CD4-positive, CD25-positive, alpha-beta regulatory T cell (primary cell): ENCODE results near the gene FAM227B. TPM values are rescaled to one million over a fixed set of nuclear protein-coding genes. Genes with fewer than 3 reads are reported as not detected.
"Not testable (repeated sequence)": the region's sequence is repeated elsewhere in the genome, so short reads cannot be mapped to it uniquely, and the experiment has no call there.

ENCODE experiments used
- ATAC-seq, 2 donors: fragments of 150-1000 bp; cut with Tn5 transposase; one replicate each; pipeline ENCODE4 v1.10.0; 2021; ENCODE audit warnings: low read depth in 2 of 2, moderate number of reproducible peaks in 2 of 2, moderate library complexity in 1 of 2
- DNase-seq, 3 donors: peaks; one replicate each; pipeline versions ENCODE4 v3.0.0 to v3.0.0-alpha.2; 2012 to 2022; ENCODE audit warnings: mixed read lengths in 1 of 3
- H3K27ac ChIP-seq: one replicate; pipeline ENCODE4 v1.7.0; 2013; ENCODE audit warnings: mild to moderate bottlenecking, low read length; ENCODE audit not compliant: insufficient read depth, poor library complexity, severe bottlenecking
- H3K27me3 ChIP-seq: one replicate; pipeline ENCODE4 v1.7.0; 2013; ENCODE audit warnings: low read length; ENCODE audit not compliant: control insufficient read depth, insufficient read depth
- H3K36me3 ChIP-seq: one replicate; pipeline ENCODE4 v1.7.0; 2013; ENCODE audit warnings: mild to moderate bottlenecking, low read length, moderate library complexity; ENCODE audit not compliant: control insufficient read depth, insufficient read depth
- H3K4me1 ChIP-seq: 2 replicates; pipeline ENCODE4 v1.7.0; 2013; ENCODE audit warnings: mild to moderate bottlenecking, low read length; ENCODE audit not compliant: insufficient read depth, control insufficient read depth, poor library complexity, severe bottlenecking
- H3K4me3 ChIP-seq: one replicate; pipeline ENCODE4 v1.7.0; 2013; ENCODE audit warnings: low read depth, mild to moderate bottlenecking, low read length, moderate library complexity
- H3K9me3 ChIP-seq, 2 experiments: 1 replicate in 1 of 2; 2 replicates in 1 of 2; pipeline ENCODE4 v1.7.0; 2013; ENCODE audit warnings: low read length in 2 of 2, mild to moderate bottlenecking in 1 of 2, moderate library complexity in 1 of 2; ENCODE audit not compliant: control insufficient read depth in 2 of 2
- H3K27ac Mint-ChIP-seq, 3 donors: one replicate each; pipeline ENCODE4 v1.8.0; 2020 to 2022; ENCODE audit warnings: mild to moderate bottlenecking in 3 of 3, mixed read lengths in 3 of 3, moderate library complexity in 2 of 3
- H3K27me3 Mint-ChIP-seq: one replicate; pipeline ENCODE4 v1.8.0; 2022; ENCODE audit warnings: mild to moderate bottlenecking, mixed read lengths
- H3K36me3 Mint-ChIP-seq: one replicate; pipeline ENCODE4 v1.8.0; 2020; ENCODE audit warnings: mixed read lengths
- H3K4me1 Mint-ChIP-seq, 4 donors: one replicate each; pipeline ENCODE4 v1.8.0; 2020 to 2022; ENCODE audit warnings: mixed read lengths in 4 of 4, mild to moderate bottlenecking in 1 of 4
- H3K4me3 Mint-ChIP-seq, 4 donors: one replicate each; pipeline ENCODE4 v1.8.0; 2020 to 2022; ENCODE audit warnings: mild to moderate bottlenecking in 4 of 4, mixed read lengths in 4 of 4, moderate library complexity in 3 of 4
- H3K9me3 Mint-ChIP-seq, 7 donors: one replicate each; pipeline ENCODE4 v1.8.0; 2020 to 2022; ENCODE audit warnings: mixed read lengths in 7 of 7, mild to moderate bottlenecking in 3 of 7, moderate library complexity in 2 of 7
- polyA plus RNA-seq, 4 donors: library from polyadenylated mRNA; unstranded; fragments of 300-500 nt; fragmentation: Illumina TruSeq; gene quantifications; one replicate each; pipeline ENCODE4 v1.2.3, GENCODE V29; 2021
- total RNA-seq: library from RNA; stranded (reverse); gene quantifications from one replicate; pipeline ENCODE4 v1.2.3, GENCODE V29; 2022

The FAM227B gene
- total and polyA plus RNA-seq, 5 donors from 2014 or later, result 4.5 to 18.3 (median 15.1) TPM

DNA sequence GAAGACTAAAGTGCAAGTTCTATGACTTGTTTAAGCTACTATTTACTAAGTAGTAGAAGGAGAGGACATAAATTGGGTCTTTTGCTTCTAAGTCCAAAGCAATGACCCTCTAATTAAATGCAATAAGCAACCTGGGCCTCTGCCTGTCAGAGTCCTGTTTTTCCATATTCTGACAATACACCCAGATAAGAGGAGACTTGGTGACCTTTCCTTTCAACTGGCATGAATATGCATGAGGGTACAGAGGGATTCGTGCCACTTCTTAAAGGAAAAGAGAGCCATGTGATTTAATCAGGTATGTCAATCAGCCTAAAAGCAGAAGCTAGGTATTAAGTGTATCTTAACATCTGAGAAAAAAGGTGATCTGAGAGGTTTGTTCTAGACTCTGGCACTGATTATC, 248.3 kb downstream of the FAM227B start:
- H3K4me1 Mint-ChIP-seq, result no peaks in the 10 kb centered on the region
- peak in 1 of 3 donors; percentile 1 for DNase-seq
- no peak overlapping the region for H3K4me3 Mint-ChIP-seq
- no peaks in the 10 kb centered on the region for H3K4me1 ChIP-seq
- H3K36me3 Mint-ChIP-seq, result no peaks in the 10 kb centered on the region
- H3K27ac Mint-ChIP-seq, result no peak overlapping the region
- H3K9me3 Mint-ChIP-seq, result peaks cover 0 to 4% (median 2%) of the 10 kb centered on the region in 7 donors
- no peak for ATAC-seq
- no peak overlapping the region for H3K4me3 ChIP-seq
- H3K9me3 ChIP-seq, result no peaks in the 10 kb centered on the region
- H3K36me3 ChIP-seq, result no peaks in the 10 kb centered on the region
- H3K27ac ChIP-seq, result no peak overlapping the region
- no peaks in the 10 kb centered on the region for H3K27me3 ChIP-seq
- peaks cover 10% of the 10 kb centered on the region for H3K27me3 Mint-ChIP-seq

DNA sequence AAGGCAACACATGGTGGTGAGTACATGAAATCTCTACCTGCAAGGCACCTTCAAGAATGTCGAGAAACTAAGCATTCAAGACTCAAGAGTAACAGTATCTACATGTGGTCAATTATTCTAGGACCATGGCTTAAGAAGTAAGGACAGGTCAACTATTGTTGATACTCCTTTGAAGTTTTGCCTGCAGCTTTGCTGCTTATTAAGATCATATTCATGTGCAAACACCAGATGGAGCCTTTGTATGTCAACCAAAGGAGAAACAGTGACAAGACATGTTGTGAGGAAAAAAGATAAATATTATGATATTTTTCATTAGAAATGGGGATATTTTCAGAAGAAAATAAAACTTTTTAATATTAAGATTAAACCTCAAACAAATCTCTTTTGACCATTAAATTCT, 249.8 kb downstream of the FAM227B start:
- Histone ChIP-seq H3K27ac (no peak overlapping the region), H3K27me3 (no peaks in the 10 kb centered on the region), H3K36me3 (no peaks in the 10 kb centered on the region), H3K9me3 (no peaks in the 10 kb centered on the region), H3K4me3 (no peak overlapping the region), H3K4me1 (no peaks in the 10 kb centered on the region)
- H3K36me3 Mint-ChIP-seq, result no peaks in the 10 kb centered on the region
- ATAC-seq, result no peak
- H3K27me3 Mint-ChIP-seq, result no peaks in the 10 kb centered on the region
- DNase-seq, result peak in 1 of 3 donors; percentile 12
- H3K4me1 Mint-ChIP-seq, result no peaks in the 10 kb centered on the region
- H3K9me3 Mint-ChIP-seq, result peaks cover 0 to 4% (median 0%) of the 10 kb centered on the region in 7 donors
- H3K27ac Mint-ChIP-seq, result no peak overlapping the region
- H3K4me3 Mint-ChIP-seq, result no peak overlapping the region

DNA sequence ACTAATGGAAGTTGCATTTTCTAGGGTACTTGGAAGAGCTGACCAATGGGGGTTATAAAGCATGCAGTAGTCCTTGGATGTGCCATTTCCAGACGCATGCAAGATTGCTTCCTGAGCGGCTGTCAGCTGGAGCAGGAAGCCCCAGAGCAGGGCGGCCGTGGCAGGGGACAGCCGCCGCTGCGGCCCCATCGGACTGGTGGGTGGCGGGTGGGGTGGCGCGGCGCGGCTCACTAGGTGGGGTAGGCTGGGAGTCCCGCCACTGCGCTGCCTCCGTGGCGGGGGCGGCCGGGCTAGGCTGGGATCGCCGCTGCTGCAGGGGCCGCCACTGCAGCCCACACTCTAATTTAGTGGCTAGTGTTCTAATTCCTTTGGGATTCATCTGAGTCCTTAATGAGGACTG, 254.1 kb downstream of the FAM227B start:
- H3K9me3 Mint-ChIP-seq, result peaks cover 0 to 14% (median 6%) of the 10 kb centered on the region in 7 donors
- Histone ChIP-seq H3K27ac (no peak overlapping the region), H3K27me3 (no peaks in the 10 kb centered on the region), H3K4me3 (no peak overlapping the region), H3K9me3 (peaks cover 0 to 1% of the 10 kb centered on the region in 2 experiments), H3K4me1 (no peaks in the 10 kb centered on the region), H3K36me3 (no peaks in the 10 kb centered on the region)
- H3K27ac Mint-ChIP-seq, result no peak overlapping the region
- H3K36me3 Mint-ChIP-seq, result no peaks in the 10 kb centered on the region
- ATAC-seq, result no peak
- no peak for DNase-seq
- H3K4me3 Mint-ChIP-seq, result no peak overlapping the region
- peaks cover 7% of the 10 kb centered on the region for H3K27me3 Mint-ChIP-seq
- H3K4me1 Mint-ChIP-seq, result no peaks in the 10 kb centered on the region

- H3K9me3 Mint-ChIP-seq, result peaks cover 2 to 13% (median 9%) of the 10 kb centered on the region in 7 donors
- no peaks in the 10 kb centered on the region for H3K4me1 ChIP-seq
- H3K36me3 Mint-ChIP-seq, result no peaks in the 10 kb centered on the region
- H3K27ac Mint-ChIP-seq, result no peak overlapping the region
- no peak overlapping the region for H3K27ac ChIP-seq
- ATAC-seq (no peak), DNase-seq (no peak)
- H3K9me3 ChIP-seq, result peaks cover 0 to 2% of the 10 kb centered on the region in 2 experiments
- no peaks in the 10 kb centered on the region for H3K36me3 ChIP-seq
- peaks cover 7% of the 10 kb centered on the region for H3K27me3 Mint-ChIP-seq
- H3K4me1 Mint-ChIP-seq, result no peaks in the 10 kb centered on the region
- H3K4me3 Mint-ChIP-seq, result no peak overlapping the region
- H3K27me3 ChIP-seq, result no peaks in the 10 kb centered on the region
- no peak overlapping the region for H3K4me3 ChIP-seq
Measured at GRCh38 chr15:49361370-49361769, 259.2 kb downstream of the FAM227B start.

- H3K9me3 Mint-ChIP-seq, result peaks cover 3 to 16% (median 6%) of the 10 kb centered on the region in 7 donors
- not testable (repeated sequence) for DNase-seq, H3K9me3 ChIP-seq, H3K36me3 ChIP-seq, H3K36me3 Mint-ChIP-seq, H3K27ac Mint-ChIP-seq, H3K4me3 Mint-ChIP-seq, H3K27me3 ChIP-seq, H3K4me1 ChIP-seq, H3K4me3 ChIP-seq, H3K27me3 Mint-ChIP-seq, H3K4me1 Mint-ChIP-seq, H3K27ac ChIP-seq, ATAC-seq
Measured at GRCh38 chr15:49354439-49354838, 266.2 kb downstream of the FAM227B start.

GRCh38 chr15:49343546-49343945, 277.1 kb downstream of the FAM227B start:
- Mint-ChIP-seq H3K27me3 (no peaks in the 10 kb centered on the region), H3K4me3 (no peak overlapping the region), H3K27ac (peak overlapping the region in 1 of 3 donors; percentile 20), H3K4me1 (peaks cover 0 to 10% (median 0%) of the 10 kb centered on the region in 4 donors), H3K9me3 (peaks cover 0 to 9% (median 0%) of the 10 kb centered on the region in 7 donors), H3K36me3 (peaks cover 55% of the 10 kb centered on the region)
- Histone ChIP-seq H3K27ac (no peak overlapping the region), H3K27me3 (no peaks in the 10 kb centered on the region), H3K4me1 (no peaks in the 10 kb centered on the region), H3K4me3 (no peak overlapping the region), H3K9me3 (no peaks in the 10 kb centered on the region), H3K36me3 (no peaks in the 10 kb centered on the region)
- DNase-seq, result no peak
- no peak for ATAC-seq

GRCh38 chr15:49339656-49340055, 281.0 kb downstream of the FAM227B start:
- Mint-ChIP-seq H3K36me3 (peaks cover 54% of the 10 kb centered on the region), H3K4me1 (peaks cover 0 to 7% (median under 1%) of the 10 kb centered on the region in 4 donors), H3K4me3 (no peak overlapping the region), H3K27me3 (no peaks in the 10 kb centered on the region), H3K9me3 (peaks cover 0 to 9% (median 2%) of the 10 kb centered on the region in 7 donors), H3K27ac (no peak overlapping the region)
- Histone ChIP-seq H3K9me3 (no peaks in the 10 kb centered on the region), H3K4me3 (no peak overlapping the region), H3K4me1 (no peaks in the 10 kb centered on the region), H3K27me3 (no peaks in the 10 kb centered on the region), H3K27ac (no peak overlapping the region), H3K36me3 (no peaks in the 10 kb centered on the region)
- no peak for ATAC-seq
- DNase-seq, result no peak

DNA sequence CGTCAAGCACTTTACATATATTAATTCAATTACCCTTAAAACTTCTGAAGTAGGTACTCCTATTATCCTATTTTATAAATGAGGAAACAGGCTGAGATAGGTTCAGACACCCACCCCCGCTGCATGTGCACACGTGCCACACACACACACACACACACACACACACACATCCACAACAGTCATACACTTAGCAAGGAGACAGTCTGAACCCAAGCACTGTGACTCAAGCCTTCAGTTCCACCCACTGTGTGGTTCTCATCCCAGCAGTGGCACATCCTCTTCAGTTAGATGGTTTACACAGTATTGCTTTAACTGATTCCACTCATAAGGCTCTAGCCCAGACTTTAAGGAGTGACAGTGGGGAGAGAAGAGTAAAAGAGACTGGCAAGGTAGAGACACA, 288.7 kb downstream of the FAM227B start:
- DNase-seq, result peak in 1 of 3 donors; percentile 5
- peaks cover 22% of the 10 kb centered on the region for H3K36me3 ChIP-seq
- Mint-ChIP-seq H3K9me3 (peaks cover 0 to 2% (median 0%) of the 10 kb centered on the region in 7 donors), H3K4me3 (no peak overlapping the region), H3K27ac (no peak overlapping the region), H3K4me1 (peaks cover 0 to 7% (median 2%) of the 10 kb centered on the region in 4 donors), H3K27me3 (no peaks in the 10 kb centered on the region), H3K36me3 (peaks cover 38% of the 10 kb centered on the region)
- no peak for ATAC-seq
- H3K27ac ChIP-seq, result no peak overlapping the region
- H3K27me3 ChIP-seq, result no peaks in the 10 kb centered on the region
- H3K4me1 ChIP-seq, result no peaks in the 10 kb centered on the region
- no peak overlapping the region for H3K4me3 ChIP-seq
- H3K9me3 ChIP-seq, result no peaks in the 10 kb centered on the region
